Measurements from ENCODE around the gene SPC25.
A peak's percentile ranks its signal among the peaks of the same experiment; 100 is the strongest.
"Not testable (repeated sequence)": the region's sequence is repeated elsewhere in the genome, so short reads cannot be mapped to it uniquely, and the experiment has no call there.

The SPC25 gene

GRCh38 chr2:168890006-168890782, at the start of gene SPC25:
Gene SPC25 (minus strand): TSS chr2:168890430. CDS start chr2:168889519, 911 bp downstream.
- DNase-seq = peak; percentile 95

- no peak for DNase-seq
Measured at GRCh38 chr2:168939918-168940317, 49.7 kb upstream of the SPC25 start.

- no peak for DNase-seq
Measured at GRCh38 chr2:168939061-168939460, 48.8 kb upstream of the SPC25 start.

GRCh38 chr2:168935810-168936581, 45.8 kb upstream of the SPC25 start:
- DNase-seq = no peak

- DNase-seq = no peak
Measured at GRCh38 chr2:168934826-168935225, 44.6 kb upstream of the SPC25 start.

GRCh38 chr2:168932174-168932573, 41.9 kb upstream of the SPC25 start:
- not testable (repeated sequence) for DNase-seq

- no peak for DNase-seq
Measured at GRCh38 chr2:168930242-168930641, 40.0 kb upstream of the SPC25 start.

GRCh38 chr2:168929031-168929430, 38.8 kb upstream of the SPC25 start:
- no peak for DNase-seq

- DNase-seq = no peak
Measured at GRCh38 chr2:168928113-168928831, 38.0 kb upstream of the SPC25 start.

GRCh38 chr2:168926621-168927386, 36.6 kb upstream of the SPC25 start:
- DNase-seq = no peak

- DNase-seq = no peak
Measured at GRCh38 chr2:168920504-168921157, 30.4 kb upstream of the SPC25 start.

- no peak for DNase-seq
Measured at GRCh38 chr2:168916331-168916675, 26.1 kb upstream of the SPC25 start.

GRCh38 chr2:168915441-168916330, 25.5 kb upstream of the SPC25 start:
- DNase-seq = no peak

GRCh38 chr2:168913495-168913894, 23.3 kb upstream of the SPC25 start:
- DNase-seq = no peak

- DNase-seq = peak; percentile 68
Measured at GRCh38 chr2:168912901-168913369, 22.7 kb upstream of the SPC25 start.

GRCh38 chr2:168912466-168912865, 22.2 kb upstream of the SPC25 start:
- DNase-seq = no peak

GRCh38 chr2:168910330-168910729, 20.1 kb upstream of the SPC25 start:
- DNase-seq = no peak

- no peak for DNase-seq
Measured at GRCh38 chr2:168907940-168908662, 17.9 kb upstream of the SPC25 start.

- no peak for DNase-seq
Measured at GRCh38 chr2:168904358-168904757, 14.1 kb upstream of the SPC25 start.

- DNase-seq = no peak
Measured at GRCh38 chr2:168903888-168904287, 13.7 kb upstream of the SPC25 start.

Measured in femur (tissue), 1 donor.